HCT116 (cell line): ENCODE results near the gene CBX1. TPM values are rescaled to one million over a fixed set of nuclear protein-coding genes. Genes with fewer than 3 reads are reported as not detected.

Experiments
- ATF3 ChIP-seq: IDR thresholded peaks from 2 replicates; pipeline ENCODE4 v1.6.1; 2012
- CBX3 ChIP-seq: IDR thresholded peaks from 2 replicates; pipeline ENCODE4 v1.6.1; 2012; ENCODE audit warnings: low read depth
- CEBPB ChIP-seq: IDR thresholded peaks from 2 replicates; pipeline ENCODE4 v1.6.1; 2012; ENCODE audit warnings: low read depth
- EZH2 ChIP-seq: fragments of 200-600 bp; sonication (generic); IDR thresholded peaks from 2 replicates; pipeline ENCODE4 v1.6.1; 2017; ENCODE audit warnings: antibody characterized with exemption, mixed run types
- JUND ChIP-seq: IDR thresholded peaks from 2 replicates; pipeline ENCODE4 v1.6.1; 2012
- POLR2A ChIP-seq: IDR thresholded peaks from 2 replicates; pipeline ENCODE4 v1.7.0; 2011; ENCODE audit warnings: borderline replicate concordance; ENCODE audit not compliant: insufficient read depth, insufficient read length; ENCODE audit errors: extremely low read depth
- SIN3A ChIP-seq: IDR thresholded peaks from 2 replicates; pipeline ENCODE4 v1.6.1; 2012; ENCODE audit warnings: low read depth
- SP1 ChIP-seq: IDR thresholded peaks from 2 replicates; pipeline ENCODE4 v1.6.1; 2012; ENCODE audit warnings: low read depth
- SRF ChIP-seq: IDR thresholded peaks from 2 replicates; pipeline ENCODE4 v1.6.1; 2012; ENCODE audit warnings: low read depth
- YY1 ChIP-seq: IDR thresholded peaks from 2 replicates; pipeline ENCODE4 v1.6.1; 2011; ENCODE audit warnings: low read length, low read depth, moderate library complexity, mild to moderate bottlenecking; ENCODE audit not compliant: insufficient replicate concordance; ENCODE audit errors: extremely low read depth
- ZBTB33 ChIP-seq: IDR thresholded peaks from 2 replicates; pipeline ENCODE4 v1.6.1; 2011; ENCODE audit warnings: mild to moderate bottlenecking, low read length, moderate library complexity; ENCODE audit not compliant: insufficient replicate concordance; ENCODE audit errors: extremely low read depth
- ZFX ChIP-seq: fragments of 450-650 bp; IDR thresholded peaks from 2 replicates; pipeline ENCODE4 v1.6.1; 2017
- total RNA-seq: library from RNA; stranded (reverse); gene quantifications from one replicate; pipeline ENCODE4 v1.2.1, GENCODE V29; 2021; ENCODE audit not compliant: unreplicated experiment

CBX1 gene
- total RNA-seq, 1 experiment from 2014 or later: 136 TPM

GRCh38 chr17:48048384-48049126, 52.7 kb downstream of the CBX1 start (continued):
- TF ChIP-seq YY1: peak; percentile 38
- no peak for TF ChIP-seq ATF3
- peak; percentile 38 for TF ChIP-seq SP1
- no peak for TF ChIP-seq SRF
- TF ChIP-seq SIN3A: peak; percentile 94
- no peak; the same call in 1 of the 2 replicates for TF ChIP-seq CBX3
- TF ChIP-seq ZBTB33: peak; percentile 72
- TF ChIP-seq ZFX: peak; percentile 95
- peak; percentile 96 for TF ChIP-seq POLR2A
- TF ChIP-seq CEBPB: no peak
- no peak for TF ChIP-seq JUND
- TF ChIP-seq EZH2: no peak
